ENCODE results near the gene SLC35B2.
A peak's percentile ranks its signal among the peaks of the same experiment; 100 is the strongest.

The SLC35B2 gene

DNA sequence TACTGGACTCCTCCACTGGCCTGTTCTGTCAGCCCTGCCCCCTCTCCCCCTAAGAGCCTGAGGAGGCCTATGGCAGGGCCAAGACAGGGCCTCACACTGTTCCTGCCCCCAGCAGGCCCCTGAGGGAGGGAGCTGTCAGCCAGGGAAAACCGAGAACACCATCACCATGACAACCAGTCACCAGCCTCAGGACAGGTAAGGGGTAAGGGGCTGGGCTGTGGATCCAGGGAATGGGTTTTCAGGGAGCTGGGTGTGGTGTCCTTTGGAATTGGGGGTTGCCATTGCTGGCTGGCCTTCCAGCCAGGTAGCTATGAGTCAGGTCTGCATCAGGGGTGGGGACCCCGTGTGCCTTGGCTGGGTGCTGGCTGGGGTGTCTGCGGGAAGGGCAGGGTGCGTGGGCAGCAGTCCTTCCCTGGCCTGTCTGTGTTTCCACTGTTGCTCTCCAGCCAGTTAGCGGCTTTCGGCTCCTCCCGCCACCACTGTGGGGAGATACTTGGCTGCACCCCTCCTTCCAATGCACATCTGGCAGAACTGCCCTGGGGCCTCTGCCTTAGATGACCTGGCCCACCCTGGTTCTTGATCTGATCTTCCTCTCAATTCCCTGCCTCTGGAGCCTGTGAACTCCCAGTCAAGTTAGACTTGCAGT, 30.1 kb downstream of the SLC35B2 start:
- H3K27me3 ChIP-seq (ENCODE audit: control insufficient read depth, insufficient read depth, low read length) = no peaks in the 10 kb centered on the region

DNA sequence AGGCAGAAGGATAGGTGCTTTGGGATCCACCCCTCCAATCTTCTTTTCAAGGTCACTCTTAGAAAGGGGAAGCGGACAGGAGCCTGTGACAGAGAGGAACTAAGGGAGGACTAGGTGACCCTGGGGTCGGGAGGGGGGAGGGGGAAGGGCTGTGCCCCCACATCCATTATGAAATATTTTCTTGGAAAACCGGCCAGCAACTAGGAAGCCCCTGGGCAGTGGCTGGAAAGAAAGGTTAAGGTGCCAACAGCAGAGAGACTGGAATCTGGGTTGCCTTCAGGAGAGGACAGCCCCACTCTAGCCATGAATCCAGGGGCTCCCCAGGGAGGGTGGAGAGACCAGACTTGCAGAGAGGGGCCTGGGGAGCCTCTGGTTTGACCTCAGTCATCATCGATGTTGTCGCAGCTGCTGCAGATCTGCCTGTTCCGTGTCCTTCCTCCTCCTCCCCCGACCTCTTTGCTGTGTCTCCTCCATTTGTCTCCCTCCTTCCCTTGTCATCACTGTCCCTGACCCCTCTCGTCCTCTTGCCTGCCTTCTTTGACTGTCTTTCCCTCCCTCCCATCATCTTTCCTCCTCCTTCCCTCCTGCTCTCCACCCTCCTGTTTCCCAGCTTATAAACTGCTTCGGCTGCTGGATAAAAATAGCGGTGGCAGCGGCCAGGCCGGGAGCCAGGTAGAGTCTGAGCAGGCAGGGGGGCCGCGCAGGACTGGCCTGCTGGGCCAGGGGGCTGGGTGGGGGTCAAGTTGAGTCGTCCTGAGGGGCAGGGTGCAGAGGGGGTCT, 30.8 kb downstream of the SLC35B2 start:
- Histone ChIP-seq H3K4me2 (ENCODE audit: low read length) (peak overlapping the region; percentile 61), H3K9me3 (replicated peaks; ENCODE audit: low read length) (no peaks in the 10 kb centered on the region), H3K9ac (ENCODE audit: low read depth, low read length) (peak overlapping the region; percentile 28), H3K4me3 (ENCODE audit: low read length) (peak overlapping the region; percentile 24), H3K36me3 (ENCODE audit: insufficient read depth, low read length) (peaks cover 4% of the 10 kb centered on the region), H3K27me3 (ENCODE audit: control insufficient read depth, insufficient read depth, low read length) (no peaks in the 10 kb centered on the region), H3K4me1 (ENCODE audit: control insufficient read depth, insufficient read depth, low read length) (peaks cover 52% of the 10 kb centered on the region)

More for the DNA sequence above, 30.1 kb downstream of the SLC35B2 start:
- Histone ChIP-seq H3K4me2 (ENCODE audit: low read length) (peak overlapping the region; percentile 61), H3K9ac (ENCODE audit: low read depth, low read length) (peak overlapping the region; percentile 28), H3K36me3 (ENCODE audit: insufficient read depth, low read length) (peaks cover 9% of the 10 kb centered on the region), H3K4me3 (ENCODE audit: low read length) (no peak overlapping the region), H3K4me1 (ENCODE audit: control insufficient read depth, insufficient read depth, low read length) (peaks cover 45% of the 10 kb centered on the region), H3K9me3 (replicated peaks; ENCODE audit: low read length) (no peaks in the 10 kb centered on the region)

DNA sequence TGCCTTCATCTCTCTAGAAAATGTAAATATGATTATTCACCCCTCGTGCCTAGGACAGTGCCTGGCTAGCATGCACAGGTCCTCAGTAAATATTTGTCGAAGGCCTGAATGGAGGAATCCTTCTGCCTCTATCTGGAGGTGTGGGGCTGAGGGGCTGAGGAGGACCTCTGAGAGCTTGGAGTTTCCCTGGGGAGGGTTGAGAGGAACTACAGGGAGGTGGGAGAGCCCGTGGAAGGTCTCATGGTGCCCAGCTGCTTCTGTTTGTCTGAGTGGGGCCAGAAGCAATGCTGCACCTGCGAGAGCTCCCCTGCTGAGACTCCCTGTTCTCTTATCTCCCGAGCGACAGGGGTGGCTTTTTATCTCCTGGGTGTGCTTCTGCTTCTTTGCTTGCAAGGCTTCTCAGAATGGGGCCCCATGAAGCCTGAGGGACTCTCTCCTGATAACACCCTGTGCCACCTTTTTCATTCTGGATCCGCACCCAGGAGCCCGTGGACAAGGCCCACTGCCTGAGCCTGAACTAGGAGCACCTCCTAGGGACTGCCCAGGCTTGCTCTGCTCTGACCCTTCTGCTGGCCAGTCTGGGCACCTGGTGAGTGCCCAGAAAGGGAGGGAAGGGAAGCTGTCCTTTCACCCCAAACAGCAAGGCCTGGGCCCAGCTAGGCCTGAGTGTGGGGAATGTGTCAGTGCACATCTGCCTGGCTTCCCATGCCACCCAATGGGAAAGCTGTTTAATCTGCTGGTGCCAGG, 31.6 kb downstream of the SLC35B2 start:
- Histone ChIP-seq H3K36me3 (ENCODE audit: insufficient read depth, low read length) (no peaks in the 10 kb centered on the region), H3K27me3 (ENCODE audit: control insufficient read depth, insufficient read depth, low read length) (no peaks in the 10 kb centered on the region), H3K4me3 (ENCODE audit: low read length) (no peak overlapping the region), H3K9ac (ENCODE audit: low read depth, low read length) (peak overlapping the region; percentile 29), H3K4me1 (ENCODE audit: control insufficient read depth, insufficient read depth, low read length) (peaks cover 59% of the 10 kb centered on the region), H3K9me3 (replicated peaks; ENCODE audit: low read length) (no peaks in the 10 kb centered on the region), H3K4me2 (ENCODE audit: low read length) (peak overlapping the region; percentile 61)

DNA sequence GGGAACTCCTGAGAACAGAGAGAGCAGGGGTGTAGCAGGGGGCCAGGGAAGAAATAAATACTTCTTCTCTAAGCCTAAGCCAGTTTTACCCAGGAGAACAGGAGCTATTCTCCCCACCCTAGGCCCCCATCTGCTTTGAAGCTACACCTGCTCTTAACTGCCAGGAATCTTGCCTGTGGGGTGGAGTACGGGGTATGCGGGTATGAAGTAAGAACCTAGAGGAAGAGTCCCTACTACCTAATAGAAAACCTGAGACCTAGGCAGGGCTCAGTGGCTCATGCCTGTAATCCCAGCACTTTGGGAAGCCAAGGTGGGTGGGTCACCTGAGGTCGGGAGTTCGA, 32.4 kb downstream of the SLC35B2 start:
- Histone ChIP-seq H3K36me3 (ENCODE audit: insufficient read depth, low read length) (no peaks in the 10 kb centered on the region), H3K9me3 (replicated peaks; ENCODE audit: low read length) (no peaks in the 10 kb centered on the region), H3K4me3 (ENCODE audit: low read length) (peak overlapping the region; percentile 73), H3K27me3 (ENCODE audit: control insufficient read depth, insufficient read depth, low read length) (no peaks in the 10 kb centered on the region), H3K4me2 (ENCODE audit: low read length) (peak overlapping the region; percentile 89), H3K9ac (ENCODE audit: low read depth, low read length) (peak overlapping the region; percentile 53), H3K4me1 (ENCODE audit: control insufficient read depth, insufficient read depth, low read length) (peaks cover 61% of the 10 kb centered on the region)

DNA sequence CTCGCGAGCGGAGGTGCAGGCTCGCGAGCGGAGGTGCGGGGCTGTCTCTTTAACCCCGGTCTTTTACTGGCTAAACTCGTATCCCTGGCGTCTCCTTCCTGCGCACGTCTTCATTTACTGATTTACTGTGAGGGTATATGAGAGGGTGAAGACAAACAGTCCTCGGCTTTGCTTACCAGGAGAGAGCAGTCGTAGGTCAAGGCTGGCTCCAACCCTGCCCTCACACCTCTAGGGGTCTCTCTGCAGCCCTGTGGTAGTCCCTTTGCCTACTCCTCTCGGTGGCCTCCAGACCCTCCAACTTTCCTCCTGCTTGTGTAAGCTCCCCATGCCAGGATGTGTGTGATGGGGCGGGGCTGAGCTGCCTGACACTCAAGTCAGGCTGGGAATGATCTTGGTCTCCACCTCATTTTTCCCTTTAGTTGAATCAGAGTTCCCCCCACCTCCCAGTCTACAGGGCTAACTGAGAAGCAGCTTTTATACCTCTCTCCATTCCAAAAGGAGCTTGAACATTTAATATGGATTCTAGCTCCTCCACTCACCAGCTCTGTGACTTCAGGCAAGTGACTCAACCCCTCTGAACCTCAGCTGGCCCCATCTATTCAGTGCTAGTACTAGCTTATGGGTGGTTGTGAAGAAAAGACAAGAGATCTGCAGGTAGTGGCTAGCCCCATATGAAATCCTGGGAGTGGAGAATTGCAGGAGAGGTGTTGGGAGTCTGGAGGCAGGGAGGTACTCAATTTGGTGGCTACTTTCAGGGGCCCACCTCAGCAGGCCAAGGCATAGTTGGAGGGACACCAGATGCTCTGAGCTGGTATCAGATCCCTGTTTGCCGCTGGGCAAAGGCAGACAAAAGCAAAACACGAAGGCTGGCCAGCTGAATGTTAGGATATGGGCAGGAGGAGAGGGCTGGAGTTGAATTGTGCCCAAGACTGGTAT, 33.0 kb downstream of the SLC35B2 start:
- no peaks in the 10 kb centered on the region for H3K9me3 ChIP-seq (replicated peaks; ENCODE audit: low read length)
- peaks cover 66% of the 10 kb centered on the region for H3K4me1 ChIP-seq (ENCODE audit: control insufficient read depth, insufficient read depth, low read length)
- H3K9ac ChIP-seq (ENCODE audit: low read depth, low read length) = peak overlapping the region; percentile 53
- no peaks in the 10 kb centered on the region for H3K36me3 ChIP-seq (ENCODE audit: insufficient read depth, low read length)
- no peaks in the 10 kb centered on the region for H3K27me3 ChIP-seq (ENCODE audit: control insufficient read depth, insufficient read depth, low read length)
- H3K4me2 ChIP-seq (ENCODE audit: low read length) = peak overlapping the region; percentile 89
- peak overlapping the region; percentile 73 for H3K4me3 ChIP-seq (ENCODE audit: low read length)

DNA sequence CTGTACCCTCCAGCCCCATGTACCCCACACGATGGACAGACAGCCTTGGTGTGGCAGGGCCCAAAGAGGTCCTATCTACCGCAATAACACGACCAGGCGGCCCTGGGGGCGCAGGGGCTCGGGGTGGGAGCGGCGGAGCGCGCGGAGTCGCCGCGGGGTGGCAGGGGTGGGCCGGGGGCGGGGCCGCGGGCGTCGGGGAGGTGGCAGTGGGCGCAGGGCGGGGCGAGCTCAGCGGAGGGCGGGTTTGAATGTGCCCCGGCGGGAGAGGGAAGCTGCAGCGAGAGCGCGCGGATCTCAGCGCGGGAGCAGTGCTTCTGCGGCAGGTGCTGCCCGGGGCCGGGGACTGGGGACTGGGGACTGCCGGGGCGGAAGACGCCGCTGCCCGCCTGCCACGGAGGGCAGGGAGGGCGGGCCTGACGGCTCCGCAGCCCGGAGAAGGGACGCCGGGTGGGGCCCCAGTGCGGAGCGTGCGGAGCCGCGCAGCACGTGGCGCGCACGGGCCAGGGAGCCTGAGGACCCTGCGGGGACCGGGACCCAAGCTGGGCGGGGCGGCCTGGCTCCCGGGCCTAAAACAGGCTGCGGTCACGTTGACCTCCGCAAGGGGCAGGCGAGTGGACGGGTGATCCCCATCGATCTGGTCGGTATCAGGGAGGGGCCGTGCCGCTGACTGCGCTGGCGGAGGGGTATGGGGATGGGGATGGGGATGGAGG, 33.9 kb downstream of the SLC35B2 start, which contains the start of gene SLC29A1:
SLC29A1 (plus strand) TSS at position 277 of the 710 bp plus-strand sequence. CDS start 3,719 bp downstream, outside the sequence.
- H3K36me3 ChIP-seq (ENCODE audit: insufficient read depth, low read length) = no peaks in the 10 kb centered on the region
- no peaks in the 10 kb centered on the region for H3K27me3 ChIP-seq (ENCODE audit: control insufficient read depth, insufficient read depth, low read length)
- H3K4me1 ChIP-seq (ENCODE audit: control insufficient read depth, insufficient read depth, low read length) = peaks cover 74% of the 10 kb centered on the region
- H3K4me3 ChIP-seq (ENCODE audit: low read length) = peak within 1 kb of the TSS; percentile 73
- H3K9ac ChIP-seq (ENCODE audit: low read depth, low read length) = peak within 1 kb of the TSS; percentile 53
- peak within 1 kb of the TSS; percentile 89 for H3K4me2 ChIP-seq (ENCODE audit: low read length)
- H3K9me3 ChIP-seq (replicated peaks; ENCODE audit: low read length) = no peaks in the 10 kb centered on the region

DNA sequence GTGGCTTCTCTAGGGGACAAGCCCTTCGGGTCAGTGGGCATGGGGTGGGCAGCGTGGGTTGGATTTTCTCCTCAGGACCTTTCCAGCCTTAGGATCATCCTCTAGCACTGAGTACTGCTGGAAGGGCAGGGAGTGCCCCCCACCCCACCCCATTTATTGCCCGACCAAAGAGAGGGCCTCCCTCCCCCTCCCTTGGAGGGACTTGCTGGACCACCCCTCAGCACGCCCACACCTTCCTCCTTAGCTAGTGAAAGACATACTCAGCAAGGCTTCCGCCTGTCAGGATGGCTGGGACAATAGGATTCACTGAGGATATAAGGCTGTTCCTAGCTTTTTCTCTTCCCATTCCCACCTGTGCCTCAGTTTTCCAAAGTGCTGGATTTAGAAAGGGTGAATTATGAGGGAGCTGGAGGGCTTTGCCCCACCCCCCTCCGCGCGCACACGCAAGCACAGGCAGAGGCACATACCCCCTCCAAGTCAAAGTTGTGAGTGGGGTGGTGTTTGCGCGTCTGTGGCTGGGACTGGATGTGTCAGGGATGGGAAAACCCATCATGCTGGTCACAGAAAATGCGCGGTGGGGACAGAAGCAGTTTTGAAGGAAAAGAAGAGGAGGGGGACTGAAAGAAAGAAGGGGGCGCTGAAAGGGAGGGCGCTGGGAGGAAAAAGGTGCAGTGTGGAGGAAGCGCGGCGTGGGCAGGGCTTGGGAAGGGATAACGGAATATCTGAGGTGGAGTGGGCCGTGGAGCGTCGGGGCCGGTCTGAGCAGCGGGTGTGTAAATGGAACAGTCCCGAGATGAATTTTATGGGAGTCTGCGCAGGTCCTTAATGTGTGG, 34.6 kb downstream of the SLC35B2 start:
- Histone ChIP-seq H3K4me3 (ENCODE audit: low read length) (peak overlapping the region; percentile 73), H3K4me1 (ENCODE audit: control insufficient read depth, insufficient read depth, low read length) (peaks cover 82% of the 10 kb centered on the region), H3K27me3 (ENCODE audit: control insufficient read depth, insufficient read depth, low read length) (no peaks in the 10 kb centered on the region), H3K9me3 (replicated peaks; ENCODE audit: low read length) (no peaks in the 10 kb centered on the region), H3K36me3 (ENCODE audit: insufficient read depth, low read length) (no peaks in the 10 kb centered on the region), H3K4me2 (ENCODE audit: low read length) (peak overlapping the region; percentile 89), H3K9ac (ENCODE audit: low read depth, low read length) (peak overlapping the region; percentile 48)

DNA sequence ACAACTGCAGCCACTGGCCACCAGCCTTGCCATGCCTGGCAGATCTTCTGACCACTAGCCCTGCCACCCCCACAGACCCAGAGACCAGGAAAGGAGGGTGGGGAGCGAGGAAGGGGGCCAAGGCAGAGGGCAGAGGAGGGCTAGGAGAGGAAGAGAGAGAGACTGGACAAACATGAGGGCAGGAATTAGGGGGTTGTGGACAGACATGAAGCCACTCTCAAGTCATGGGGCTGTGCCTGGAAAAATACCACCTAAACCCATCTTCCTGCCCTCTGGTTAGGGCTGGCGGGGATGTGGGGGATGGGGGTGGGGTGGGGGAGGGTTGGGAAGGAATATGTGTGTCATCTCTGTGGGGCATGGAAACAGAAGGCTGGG, 35.4 kb downstream of the SLC35B2 start:
- Histone ChIP-seq H3K4me2 (ENCODE audit: low read length) (peak overlapping the region; percentile 76), H3K4me3 (ENCODE audit: low read length) (peak overlapping the region; percentile 56), H3K4me1 (ENCODE audit: control insufficient read depth, insufficient read depth, low read length) (peaks cover 83% of the 10 kb centered on the region), H3K9me3 (replicated peaks; ENCODE audit: low read length) (no peaks in the 10 kb centered on the region), H3K27me3 (ENCODE audit: control insufficient read depth, insufficient read depth, low read length) (no peaks in the 10 kb centered on the region), H3K9ac (ENCODE audit: low read depth, low read length) (peak overlapping the region; percentile 65), H3K36me3 (ENCODE audit: insufficient read depth, low read length) (no peaks in the 10 kb centered on the region)

DNA sequence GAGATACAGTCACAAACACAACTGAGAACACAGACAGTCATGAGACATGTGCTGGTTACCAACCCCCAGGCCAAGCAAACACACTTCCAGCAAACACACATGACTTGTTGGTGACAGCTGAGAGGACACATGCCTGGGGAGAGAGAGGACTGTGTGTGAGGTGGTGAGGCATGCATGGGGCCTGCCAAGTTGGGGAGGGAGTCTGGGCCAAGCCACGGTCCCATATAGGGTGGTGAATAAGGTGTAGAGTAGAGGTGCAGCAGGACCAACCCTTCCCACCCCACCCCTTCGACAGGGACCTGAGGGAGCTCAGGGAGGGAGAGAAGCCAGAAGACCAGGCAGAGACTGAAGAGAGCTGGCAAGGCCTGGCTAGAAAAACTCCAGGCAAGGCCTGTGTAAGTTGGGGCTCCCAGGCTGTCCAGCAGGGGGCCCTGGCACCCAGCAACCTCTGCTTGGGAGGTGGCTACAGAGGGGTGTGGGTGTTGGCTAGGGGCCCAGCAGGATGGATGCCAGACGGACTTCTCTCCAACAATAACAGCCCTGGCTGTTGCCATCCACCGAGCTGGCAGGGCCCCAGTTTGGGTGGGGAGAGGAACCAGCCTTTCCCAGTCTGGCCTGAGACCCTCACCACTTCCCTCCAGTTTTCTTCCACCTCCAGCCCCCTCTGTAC, 35.9 kb downstream of the SLC35B2 start:
- H3K27me3 ChIP-seq (ENCODE audit: control insufficient read depth, insufficient read depth, low read length) = no peaks in the 10 kb centered on the region
- peak overlapping the region; percentile 56 for H3K4me3 ChIP-seq (ENCODE audit: low read length)
- no peaks in the 10 kb centered on the region for H3K36me3 ChIP-seq (ENCODE audit: insufficient read depth, low read length)
- peak overlapping the region; percentile 65 for H3K9ac ChIP-seq (ENCODE audit: low read depth, low read length)
- H3K9me3 ChIP-seq (replicated peaks; ENCODE audit: low read length) = no peaks in the 10 kb centered on the region
- peaks cover 83% of the 10 kb centered on the region for H3K4me1 ChIP-seq (ENCODE audit: control insufficient read depth, insufficient read depth, low read length)
- peak overlapping the region; percentile 76 for H3K4me2 ChIP-seq (ENCODE audit: low read length)
